ENCODE results near the gene FAM200C.

DNA sequence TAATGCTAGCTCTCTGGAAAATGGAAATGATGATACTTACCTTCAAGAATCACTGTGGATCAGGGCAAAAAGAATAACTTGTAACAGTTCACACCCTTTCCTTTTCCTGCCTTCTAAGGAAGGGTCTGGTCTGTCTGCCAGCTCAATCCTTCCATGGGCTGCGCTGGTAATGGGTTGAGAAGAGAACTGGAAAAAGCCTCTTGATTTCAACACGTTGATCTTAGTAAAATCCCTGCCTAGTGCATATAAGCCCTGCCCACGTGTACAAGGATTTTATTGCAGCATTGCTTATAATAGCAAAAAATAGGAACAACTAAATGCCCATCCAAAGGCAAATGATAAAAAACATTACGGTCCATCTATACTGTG, 49.9 kb downstream of the FAM200C start:
- no peak for TF ChIP-seq SRF (IDR thresholded peaks at IDR 0.05; ENCODE audit: low read depth)
- no peak for TF ChIP-seq EZH2 (IDR thresholded peaks at IDR 0.05)
- TF ChIP-seq RAD21 (IDR thresholded peaks at IDR 0.05; ENCODE audit: low read depth), result no peak
- no peak for TF ChIP-seq POLR2AphosphoS5 (IDR thresholded peaks at IDR 0.05; ENCODE audit: low read depth, low read length)
- TF ChIP-seq, protein P1, sequence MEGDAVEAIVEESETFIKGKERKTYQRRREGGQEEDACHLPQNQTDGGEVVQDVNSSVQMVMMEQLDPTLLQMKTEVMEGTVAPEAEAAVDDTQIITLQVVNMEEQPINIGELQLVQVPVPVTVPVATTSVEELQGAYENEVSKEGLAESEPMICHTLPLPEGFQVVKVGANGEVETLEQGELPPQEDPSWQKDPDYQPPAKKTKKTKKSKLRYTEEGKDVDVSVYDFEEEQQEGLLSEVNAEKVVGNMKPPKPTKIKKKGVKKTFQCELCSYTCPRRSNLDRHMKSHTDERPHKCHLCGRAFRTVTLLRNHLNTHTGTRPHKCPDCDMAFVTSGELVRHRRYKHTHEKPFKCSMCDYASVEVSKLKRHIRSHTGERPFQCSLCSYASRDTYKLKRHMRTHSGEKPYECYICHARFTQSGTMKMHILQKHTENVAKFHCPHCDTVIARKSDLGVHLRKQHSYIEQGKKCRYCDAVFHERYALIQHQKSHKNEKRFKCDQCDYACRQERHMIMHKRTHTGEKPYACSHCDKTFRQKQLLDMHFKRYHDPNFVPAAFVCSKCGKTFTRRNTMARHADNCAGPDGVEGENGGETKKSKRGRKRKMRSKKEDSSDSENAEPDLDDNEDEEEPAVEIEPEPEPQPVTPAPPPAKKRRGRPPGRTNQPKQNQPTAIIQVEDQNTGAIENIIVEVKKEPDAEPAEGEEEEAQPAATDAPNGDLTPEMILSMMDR (IDR thresholded peaks at IDR 0.05 in 2 of 3, conservative IDR thresholded peaks at IDR 0.05 in 1 of 3; ENCODE audit: borderline replicate concordance in 1 of 3, insufficient read depth in 1 of 3, low read depth in 2 of 3, low read length in 2 of 3), result no peak
- no peak for TF ChIP-seq EZH2phosphoT487 (IDR thresholded peaks at IDR 0.05; ENCODE audit: borderline replicate concordance)
- TF ChIP-seq POLR2A (IDR thresholded peaks at IDR 0.05; ENCODE audit: borderline replicate concordance, extremely low read depth, insufficient read depth, insufficient read length), result no peak
- TF ChIP-seq JUND (IDR thresholded peaks at IDR 0.05), result no peak
